ENCODE measurements around the gene DPRX. TPM values are rescaled to one million over a fixed set of nuclear protein-coding genes. Genes with fewer than 3 reads are reported as not detected.

Gene DPRX
- total and polyA plus RNA-seq, 2 donors (not counting 3 experiments of a cell fraction or from before 2014, with no cell fraction given): not detected

DNA sequence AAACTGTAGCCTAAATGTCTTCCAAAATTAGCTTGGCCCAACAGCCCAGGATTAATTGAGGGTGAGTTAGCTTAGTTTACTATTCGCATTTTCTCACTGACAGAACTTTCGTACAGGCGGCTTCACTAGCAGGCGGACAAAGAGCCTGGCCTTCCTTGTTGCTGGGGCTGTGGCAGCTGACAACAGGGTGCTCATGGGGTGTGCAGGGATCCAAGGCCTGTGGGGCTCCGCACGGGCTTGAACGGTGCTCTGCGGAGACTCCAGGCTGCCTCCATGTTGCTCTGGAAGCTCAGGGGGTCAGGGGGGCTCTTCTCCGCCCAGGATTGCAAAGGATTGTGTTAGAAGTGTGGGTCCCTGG is 36.3 kb upstream of the DPRX start:
- no peaks in the 10 kb centered on the region for H4K20me1 ChIP-seq (replicated peaks; ENCODE audit: control insufficient read depth, extremely low read depth, insufficient read depth, low read length)
- DNase-seq (ENCODE audit: low read depth, low spot score) (no peak), FAIRE-seq (no peak)
- ChIA-PET CTCF (no interaction called here), POLR2A (no interaction called here)
- dilution Hi-C loops (cut with MboI; ENCODE audit: extremely low pct_ligation_motif_present, low sequenced_read_pairs) (no loop called here), intact Hi-C loops (cut with micrococcal nuclease) (no loop called here)
- no peak overlapping the region for H3K9ac ChIP-seq (replicated peaks; ENCODE audit: extremely low read depth, insufficient read depth, low read length)
- TF ChIP-seq JUN (IDR thresholded peaks at IDR 0.05; ENCODE audit: borderline replicate concordance, insufficient read depth, insufficient read length, low read depth): no peak
- TF ChIP-seq, protein P1, sequence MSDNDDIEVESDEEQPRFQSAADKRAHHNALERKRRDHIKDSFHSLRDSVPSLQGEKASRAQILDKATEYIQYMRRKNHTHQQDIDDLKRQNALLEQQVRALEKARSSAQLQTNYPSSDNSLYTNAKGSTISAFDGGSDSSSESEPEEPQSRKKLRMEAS (IDR thresholded peaks at IDR 0.05; ENCODE audit: insufficient read depth, insufficient read length): no peak
- no peak for TF ChIP-seq MYC (IDR thresholded peaks at IDR 0.05; ENCODE audit: low read depth, low read length)
- TF ChIP-seq FOS (IDR thresholded peaks at IDR 0.05; ENCODE audit: borderline replicate concordance, insufficient read depth, low read length): no peak
- TF ChIP-seq POLR2A (IDR thresholded peaks at IDR 0.05; ENCODE audit: low read depth, low read length): no peak
- TF ChIP-seq, protein P2, sequence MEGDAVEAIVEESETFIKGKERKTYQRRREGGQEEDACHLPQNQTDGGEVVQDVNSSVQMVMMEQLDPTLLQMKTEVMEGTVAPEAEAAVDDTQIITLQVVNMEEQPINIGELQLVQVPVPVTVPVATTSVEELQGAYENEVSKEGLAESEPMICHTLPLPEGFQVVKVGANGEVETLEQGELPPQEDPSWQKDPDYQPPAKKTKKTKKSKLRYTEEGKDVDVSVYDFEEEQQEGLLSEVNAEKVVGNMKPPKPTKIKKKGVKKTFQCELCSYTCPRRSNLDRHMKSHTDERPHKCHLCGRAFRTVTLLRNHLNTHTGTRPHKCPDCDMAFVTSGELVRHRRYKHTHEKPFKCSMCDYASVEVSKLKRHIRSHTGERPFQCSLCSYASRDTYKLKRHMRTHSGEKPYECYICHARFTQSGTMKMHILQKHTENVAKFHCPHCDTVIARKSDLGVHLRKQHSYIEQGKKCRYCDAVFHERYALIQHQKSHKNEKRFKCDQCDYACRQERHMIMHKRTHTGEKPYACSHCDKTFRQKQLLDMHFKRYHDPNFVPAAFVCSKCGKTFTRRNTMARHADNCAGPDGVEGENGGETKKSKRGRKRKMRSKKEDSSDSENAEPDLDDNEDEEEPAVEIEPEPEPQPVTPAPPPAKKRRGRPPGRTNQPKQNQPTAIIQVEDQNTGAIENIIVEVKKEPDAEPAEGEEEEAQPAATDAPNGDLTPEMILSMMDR (IDR thresholded peaks at IDR 0.05; ENCODE audit: extremely low read depth in 1 of 2, insufficient read depth in 1 of 2, low read depth in 1 of 2, low read length in 2 of 2): no peak
- no peak for TF ChIP-seq EZH2 (IDR thresholded peaks at IDR 0.05; ENCODE audit: borderline replicate concordance, low read depth, low read length, severe bottlenecking)
- TF ChIP-seq GATA2 (IDR thresholded peaks at IDR 0.05; ENCODE audit: insufficient read depth, insufficient read length, low read depth, low read length): no peak
- TF ChIP-seq POLR2AphosphoS5 (IDR thresholded peaks at IDR 0.05; ENCODE audit: insufficient read depth, low read depth, low read length): no peak
- no peaks in the 10 kb centered on the region for H3K27me3 ChIP-seq (ENCODE audit: control insufficient read depth in 2 of 2, insufficient read depth in 2 of 2, low read length in 2 of 2)
- H3K27ac ChIP-seq (ENCODE audit: insufficient read depth, low read depth, low read length): no peak overlapping the region
- no TSS peak for BruUV-seq (replicated peaks)
- H3K4me1 ChIP-seq (ENCODE audit: control insufficient read depth, extremely low read depth, insufficient read depth, low read length): no peaks in the 10 kb centered on the region
- no peak overlapping the region for H3K4me2 ChIP-seq (ENCODE audit: insufficient read depth, low read length)
- no peaks in the 10 kb centered on the region for H3K9me3 ChIP-seq (replicated peaks; ENCODE audit: control insufficient read depth, insufficient read depth, low read length)
- no peak overlapping the region for H3K4me3 ChIP-seq (replicated peaks in 1 of 3; ENCODE audit: insufficient read depth in 1 of 3, low read depth in 1 of 3, low read length in 3 of 3)
- H3K9me1 ChIP-seq (replicated peaks; ENCODE audit: control insufficient read depth, extremely low read depth, insufficient read depth, low read length): no peaks in the 10 kb centered on the region
- H3K36me3 ChIP-seq (ENCODE audit: control insufficient read depth in 2 of 2, extremely low read depth in 1 of 2, insufficient read depth in 2 of 2, low read length in 2 of 2): no peaks in the 10 kb centered on the region
- H2AFZ ChIP-seq (ENCODE audit: low read depth, low read length): no peak overlapping the region
- H3K79me2 ChIP-seq (ENCODE audit: control insufficient read depth, insufficient read depth, low read length): no peaks in the 10 kb centered on the region

All from endothelial cell of umbilical vein (primary cell).